Measurements from ENCODE around the gene CREBZF.

CREBZF gene

GRCh38 chr11:85668157-85668556, 3.2 kb upstream of the CREBZF start:
- no peak for DNase-seq (ENCODE audit: low spot score)
- in situ Hi-C loops (cut with MboI; ENCODE audit: low pct_unique_long_range_greater_than_20kb, low sequenced_read_pairs, unreplicated experiment): no loop called here
- TF ChIP-seq CTCF (IDR thresholded peaks at IDR 0.05; ENCODE audit: extremely low read depth, insufficient read depth, missing control alignments): no peak

- in situ Hi-C loops (cut with MboI; ENCODE audit: low pct_unique_long_range_greater_than_20kb, low sequenced_read_pairs, unreplicated experiment): no loop called here
- no peak for DNase-seq (ENCODE audit: low spot score)
Observed at GRCh38 chr11:85666687-85667086, 1.8 kb upstream of the CREBZF start.

GRCh38 chr11:85665733-85666132, 804 bp upstream of the CREBZF start:
- in situ Hi-C loops (cut with MboI; ENCODE audit: low pct_unique_long_range_greater_than_20kb, low sequenced_read_pairs, unreplicated experiment): no loop called here
- no peak for TF ChIP-seq CTCF (IDR thresholded peaks at IDR 0.05; ENCODE audit: extremely low read depth, insufficient read depth, missing control alignments)
- no peak for DNase-seq (ENCODE audit: low spot score)

More at GRCh38 chr11:85666687-85667086, 1.8 kb upstream of the CREBZF start:
- no peak for TF ChIP-seq CTCF (IDR thresholded peaks at IDR 0.05; ENCODE audit: extremely low read depth, insufficient read depth, missing control alignments)

GRCh38 chr11:85663753-85664614, 945 bp downstream of the CREBZF start:
- in situ Hi-C loops (cut with MboI; ENCODE audit: low pct_unique_long_range_greater_than_20kb, low sequenced_read_pairs, unreplicated experiment): no loop called here
- peak; percentile 83 for DNase-seq (ENCODE audit: low spot score)
- TF ChIP-seq CTCF (IDR thresholded peaks at IDR 0.05; ENCODE audit: extremely low read depth, insufficient read depth, missing control alignments): peak; percentile 61

GRCh38 chr11:85663080-85663752, 1.7 kb downstream of the CREBZF start:
- no peak for TF ChIP-seq CTCF (IDR thresholded peaks at IDR 0.05; ENCODE audit: extremely low read depth, insufficient read depth, missing control alignments)
- in situ Hi-C loops (cut with MboI; ENCODE audit: low pct_unique_long_range_greater_than_20kb, low sequenced_read_pairs, unreplicated experiment): no loop called here
- no peak for DNase-seq (ENCODE audit: low spot score)

GRCh38 chr11:85661972-85662664, 2.8 kb downstream of the CREBZF start:
- in situ Hi-C loops (cut with MboI; ENCODE audit: low pct_unique_long_range_greater_than_20kb, low sequenced_read_pairs, unreplicated experiment): no loop called here
- no peak for DNase-seq (ENCODE audit: low spot score)
- no peak for TF ChIP-seq CTCF (IDR thresholded peaks at IDR 0.05; ENCODE audit: extremely low read depth, insufficient read depth, missing control alignments)

Data from GM13977 (cell line).